Stimulated activated CD4-positive, alpha-beta T cell treated with anti-CD3 and anti-CD28 coated beads, TNF-alpha, amount 100 ng/mL, for 24 hours (primary cell): ENCODE data around the gene SIX4.

Experiments
- DNase-seq, 3 experiments: peaks; one replicate each; pipeline ENCODE4 v3.0.0-alpha.2; 2020; ENCODE audit warnings: low read depth in 3 of 3

The SIX4 gene

DNA sequence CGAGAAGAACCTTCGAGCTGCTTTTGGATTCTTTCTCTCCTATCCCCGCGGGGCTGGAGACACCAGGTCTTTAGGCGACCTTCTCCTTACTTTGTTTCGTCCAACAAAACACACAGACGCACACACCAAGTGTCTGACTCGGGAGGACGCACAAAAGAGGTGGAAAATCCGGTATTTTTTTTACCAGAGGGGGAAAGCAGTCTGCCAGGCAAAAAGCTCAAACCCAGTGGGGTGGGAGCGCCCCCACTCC is 2.1 kb downstream of the SIX4 start:
- DNase-seq: no peak

DNA sequence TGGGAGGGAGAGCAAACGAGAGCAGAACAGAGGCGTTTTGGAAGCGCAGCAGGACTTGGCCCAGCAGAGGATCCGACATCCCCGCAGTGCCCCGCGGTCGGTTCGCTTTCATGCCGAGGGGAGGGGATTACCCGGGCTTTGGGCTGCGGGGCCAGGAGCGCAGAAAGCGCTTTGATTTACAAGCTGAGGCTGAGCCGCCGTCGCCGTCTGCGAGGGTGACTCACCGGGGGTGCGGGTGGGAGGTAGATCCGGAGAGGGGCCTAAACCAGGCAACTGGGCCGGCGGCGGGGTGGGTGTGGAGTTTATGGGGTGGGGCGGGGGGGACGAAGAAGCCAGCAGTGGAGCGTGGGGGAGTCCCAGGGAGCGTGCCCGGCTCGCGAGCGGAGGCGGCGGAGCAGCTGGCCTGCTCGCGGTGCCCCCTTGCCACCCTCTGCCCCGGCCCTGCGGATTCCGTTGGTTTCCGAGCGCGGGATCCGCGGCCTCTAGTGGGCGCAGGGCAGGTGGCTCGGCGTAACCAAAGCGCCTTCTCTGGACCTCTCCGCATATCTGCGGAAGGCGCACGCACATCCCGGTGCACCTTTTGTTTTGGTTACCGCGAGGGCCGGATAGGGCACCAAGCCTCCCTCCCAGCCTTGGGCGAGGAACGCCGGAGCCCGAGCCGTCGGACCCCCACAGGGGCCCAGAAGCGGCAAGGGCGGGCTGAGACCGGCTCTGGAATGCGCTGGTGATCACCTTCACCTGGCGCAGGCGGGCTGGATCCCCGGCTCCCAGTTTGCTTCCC is 2.6 kb downstream of the SIX4 start:
- peak; percentile 8 to 63 (median 24) for DNase-seq

DNA sequence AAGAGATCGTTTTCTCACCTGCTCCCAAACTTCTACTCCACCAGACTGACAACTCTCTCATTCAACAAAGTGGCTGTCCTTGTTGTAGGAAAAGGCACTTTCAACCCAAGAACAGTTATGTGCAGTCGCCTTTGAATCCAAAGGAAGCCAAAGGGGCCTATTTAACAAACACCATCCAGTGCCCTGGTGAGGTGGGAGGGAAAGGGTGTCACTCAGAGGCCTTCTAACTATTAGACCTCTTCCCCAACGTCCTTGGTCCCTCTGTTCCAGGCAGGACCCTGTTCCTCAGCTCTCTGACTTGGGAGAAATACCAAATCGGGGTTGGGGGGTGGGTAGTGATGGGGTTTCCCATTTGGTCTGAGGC is 3.2 kb downstream of the SIX4 start:
- no peak for DNase-seq

DNA sequence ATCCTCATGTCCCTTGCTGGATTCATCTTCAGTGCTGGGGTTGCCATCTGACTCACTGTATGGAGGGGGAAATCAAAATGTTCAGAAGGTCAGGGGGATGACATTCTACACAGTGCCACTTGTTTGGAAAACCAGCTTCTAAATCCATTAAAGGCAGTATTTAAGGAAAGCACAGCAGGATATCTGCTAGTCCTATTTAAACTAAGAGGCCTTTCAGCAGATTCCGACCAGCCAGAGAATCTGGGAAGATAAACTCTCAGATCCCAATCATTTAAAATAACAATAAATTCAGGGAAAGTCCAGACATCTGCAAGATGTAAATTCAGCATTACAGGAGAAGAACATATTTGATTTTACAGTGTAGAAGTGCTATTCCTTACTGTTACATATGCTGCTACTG is 3.8 kb downstream of the SIX4 start:
- DNase-seq: no peak

DNA sequence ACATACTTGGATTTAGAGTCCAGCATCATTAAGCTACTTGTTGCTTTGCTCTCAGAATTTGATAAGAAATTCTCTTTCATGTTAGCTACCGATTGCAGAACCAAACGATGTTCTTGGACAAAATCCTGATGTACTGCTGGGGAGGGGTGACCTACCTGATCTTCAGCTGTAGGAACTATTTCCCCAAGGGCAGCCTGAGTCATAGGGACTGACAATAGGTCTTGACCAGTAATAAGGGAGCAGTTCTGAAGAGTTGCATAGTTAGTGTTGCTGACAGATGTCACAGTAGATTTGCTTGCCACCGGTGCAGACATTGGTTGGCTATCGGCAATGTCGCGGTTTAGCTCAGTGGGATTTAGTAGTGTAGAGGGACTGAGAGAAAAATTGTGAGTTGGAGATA is 10.6 kb downstream of the SIX4 start:
- DNase-seq: no peak

DNA sequence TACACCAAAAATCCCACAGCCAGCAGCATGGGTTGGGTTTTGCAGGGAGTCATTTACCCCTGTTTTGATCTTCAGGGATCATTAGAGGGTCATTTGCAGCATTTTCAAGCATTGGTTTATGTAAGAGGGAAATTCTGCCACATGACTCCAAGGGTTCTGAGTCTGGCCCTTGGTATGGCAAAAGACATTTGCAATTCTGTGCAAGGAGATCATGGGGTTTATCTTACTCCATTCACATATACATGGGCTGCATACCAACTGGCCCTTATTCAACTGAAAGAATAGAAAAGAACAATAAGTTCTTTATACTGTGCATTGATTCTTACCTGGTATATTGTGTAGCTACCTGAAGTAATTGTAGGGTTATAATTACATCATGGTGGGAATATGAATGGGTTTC is 13.7 kb downstream of the SIX4 start:
- no peak for DNase-seq

DNA sequence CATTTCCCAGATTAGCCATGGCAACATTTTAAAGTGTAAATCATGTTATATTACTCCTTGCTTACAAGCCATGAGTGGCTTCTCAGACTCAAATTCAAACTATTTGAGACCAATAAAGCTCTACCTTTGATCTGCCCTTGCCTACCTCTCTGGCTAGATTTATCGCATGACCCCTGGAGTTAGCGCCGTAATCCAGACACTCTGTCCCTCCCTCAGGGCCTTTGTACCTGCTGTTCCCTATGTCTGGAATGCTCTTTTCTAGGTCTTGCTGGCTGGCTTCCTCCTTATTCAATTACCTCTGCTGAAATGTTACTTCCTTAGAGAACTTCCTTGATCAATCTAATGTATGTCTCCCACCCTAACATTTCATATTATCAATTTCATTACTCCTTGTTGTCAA is 16.3 kb downstream of the SIX4 start:
- no peak for DNase-seq

DNA sequence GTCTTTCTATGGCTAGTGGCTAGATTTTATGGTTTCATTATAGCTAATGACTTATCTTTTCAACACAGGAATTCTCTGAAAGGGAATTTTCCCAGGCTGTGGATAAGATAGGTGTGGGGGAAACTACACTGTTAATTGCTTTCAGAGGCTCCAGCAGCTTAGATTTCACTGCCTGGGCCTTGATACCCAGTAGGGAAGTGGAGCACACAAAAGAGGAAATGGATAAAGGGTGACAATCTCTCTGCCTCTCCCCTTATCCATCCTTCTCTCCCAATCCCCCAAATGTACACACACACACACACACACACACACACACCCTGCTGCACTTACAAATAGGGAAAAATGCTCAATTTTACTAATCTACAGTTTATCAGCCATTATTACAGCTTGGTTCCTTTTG is 19.1 kb downstream of the SIX4 start:
- DNase-seq: no peak

DNA sequence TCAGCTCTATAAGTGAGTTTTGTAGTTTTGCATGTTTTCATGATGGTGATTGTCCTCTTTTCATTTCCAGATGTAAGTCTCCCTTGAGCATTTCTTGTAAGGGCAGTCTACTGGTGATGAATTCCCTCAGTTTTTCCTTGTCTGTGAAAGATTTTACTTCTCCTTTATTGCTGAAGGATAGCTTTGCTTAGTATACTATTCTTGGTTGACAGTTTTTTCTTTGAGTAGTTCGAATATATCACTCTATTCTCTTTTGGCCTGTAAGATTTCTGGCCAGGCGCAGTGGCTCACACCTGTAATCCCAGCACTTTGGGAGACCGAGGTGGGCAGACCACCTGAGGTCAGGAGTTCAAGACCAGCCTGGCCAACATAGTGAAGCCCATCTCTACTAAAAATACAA is 23.6 kb downstream of the SIX4 start:
- DNase-seq: no peak

DNA sequence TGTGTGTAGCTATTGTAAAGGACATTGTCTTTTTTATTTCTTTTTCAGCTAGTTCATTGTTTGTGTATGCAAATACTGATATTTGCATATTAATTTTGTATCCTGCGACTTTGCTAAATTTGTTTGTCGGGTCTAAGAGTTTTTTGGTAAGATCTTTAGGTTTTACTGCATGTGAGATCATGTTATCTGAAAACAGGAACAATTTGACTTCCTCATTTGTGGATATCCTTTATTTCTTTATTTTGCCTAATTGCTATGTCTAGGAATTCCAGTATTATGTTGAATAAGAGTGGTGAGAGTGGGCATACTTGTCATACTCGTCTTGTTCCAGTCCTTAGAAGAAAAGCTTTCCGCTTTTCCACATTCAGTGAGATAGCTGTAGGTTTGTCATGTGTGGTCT is 28.8 kb downstream of the SIX4 start:
- DNase-seq: no peak

DNA sequence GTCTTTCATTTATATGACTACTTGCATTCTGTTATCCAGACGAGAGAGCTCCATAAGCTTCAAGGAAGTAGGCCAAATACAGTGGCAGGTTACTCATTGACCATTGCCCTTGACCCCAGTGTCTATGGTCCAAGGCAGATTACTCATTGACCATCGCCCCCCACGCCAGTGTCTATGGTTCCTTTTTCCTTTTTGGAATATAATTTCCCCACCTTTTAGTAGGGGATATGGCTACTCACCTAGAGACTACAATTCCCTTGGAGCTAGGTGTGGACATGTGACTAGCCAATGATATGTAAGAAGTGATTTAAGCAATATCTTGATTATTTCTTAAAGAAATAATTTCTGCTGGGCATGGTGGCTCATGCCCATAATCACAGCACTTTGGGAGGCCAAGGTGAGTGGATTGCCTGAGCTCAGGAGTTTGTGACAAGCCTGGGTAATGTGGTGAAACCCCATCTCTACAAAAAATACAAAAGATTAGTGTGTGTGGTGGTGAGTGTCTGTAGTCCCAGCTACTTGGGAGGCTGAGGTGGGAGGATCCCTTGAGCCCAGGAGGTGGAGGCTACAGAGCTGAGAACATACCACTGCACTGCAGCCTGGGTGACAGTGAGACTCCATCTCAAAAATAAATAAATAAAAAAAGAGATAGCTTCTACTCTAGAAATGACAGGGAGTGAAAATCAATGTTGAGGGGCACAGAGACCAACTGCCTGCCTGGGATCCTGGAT is 32.6 kb downstream of the SIX4 start:
- DNase-seq: no peak

DNA sequence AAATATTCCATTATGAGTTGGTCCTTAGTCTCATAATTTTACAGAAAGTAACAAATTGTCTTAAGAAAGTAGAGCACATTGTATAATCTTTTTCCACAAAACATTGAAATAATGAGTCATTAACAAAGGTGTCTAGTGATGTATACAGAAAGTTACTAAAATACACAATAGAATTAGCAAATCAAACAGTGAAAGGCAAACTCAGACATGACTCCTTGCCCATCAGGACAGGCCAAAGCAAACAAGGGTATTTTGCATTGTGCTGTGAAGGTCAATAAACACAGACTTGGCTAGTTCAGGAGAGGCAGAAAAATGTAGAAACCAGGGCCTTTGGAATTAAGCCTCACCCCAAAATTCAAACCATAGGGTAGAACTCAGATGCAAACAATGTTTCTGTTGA is 37.3 kb downstream of the SIX4 start:
- DNase-seq: no peak

DNA sequence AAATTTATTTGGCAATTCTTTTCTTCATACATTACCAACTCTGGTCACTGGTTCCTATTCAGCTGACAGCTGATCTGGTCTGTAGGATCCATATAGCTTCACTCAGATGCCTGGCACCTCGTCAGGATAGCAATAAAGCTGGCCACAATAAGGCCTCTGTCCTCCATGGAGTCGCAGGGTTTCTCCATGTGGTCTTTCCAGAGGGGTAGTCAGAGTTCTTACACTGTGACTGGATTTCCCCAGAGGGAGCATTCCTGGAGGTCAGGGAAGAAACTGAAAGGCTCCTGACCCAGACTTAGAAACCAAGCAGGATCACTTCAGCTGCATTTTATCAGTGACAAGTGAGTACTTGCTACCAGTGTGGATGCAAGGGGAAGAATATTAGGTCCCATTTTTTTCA is 39.9 kb downstream of the SIX4 start:
- DNase-seq: no peak

DNA sequence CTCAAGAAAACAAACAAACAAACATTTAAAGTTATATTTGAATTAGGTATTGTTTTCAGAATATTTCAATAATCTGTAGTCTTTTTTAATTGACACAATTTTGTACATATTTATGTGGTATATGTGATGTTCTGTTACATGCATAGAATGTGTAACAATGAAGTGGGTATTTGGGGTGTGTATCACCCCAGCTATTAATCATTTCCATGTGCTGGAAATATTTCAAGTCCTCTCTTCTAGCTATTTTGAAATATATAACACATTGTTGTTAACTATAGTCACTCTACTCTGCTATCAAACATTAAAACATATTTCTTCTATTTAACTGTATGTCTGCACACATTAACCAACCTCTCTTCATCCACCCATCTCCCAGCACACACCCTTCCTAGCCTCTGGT is 42.9 kb downstream of the SIX4 start:
- DNase-seq: no peak

DNA sequence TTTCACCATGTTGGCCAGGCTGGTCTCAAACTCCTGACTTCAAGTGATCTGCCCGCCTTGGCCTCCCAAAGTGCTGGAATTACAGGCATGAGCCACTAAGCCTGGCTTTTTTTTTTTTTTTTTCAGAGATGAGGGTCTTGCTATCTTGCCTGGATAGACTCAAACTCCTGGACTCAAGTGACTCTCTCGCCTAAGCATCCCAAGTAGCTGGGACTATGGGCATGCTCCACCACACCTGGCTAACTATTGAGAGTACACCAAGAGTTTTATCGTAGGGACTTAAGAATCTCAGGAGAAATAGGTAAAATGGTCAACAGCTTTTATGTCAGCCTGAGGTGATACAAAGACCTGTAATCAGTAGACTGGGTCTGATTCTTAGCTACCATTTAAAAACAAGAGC is 43.6 kb downstream of the SIX4 start:
- no peak for DNase-seq

DNA sequence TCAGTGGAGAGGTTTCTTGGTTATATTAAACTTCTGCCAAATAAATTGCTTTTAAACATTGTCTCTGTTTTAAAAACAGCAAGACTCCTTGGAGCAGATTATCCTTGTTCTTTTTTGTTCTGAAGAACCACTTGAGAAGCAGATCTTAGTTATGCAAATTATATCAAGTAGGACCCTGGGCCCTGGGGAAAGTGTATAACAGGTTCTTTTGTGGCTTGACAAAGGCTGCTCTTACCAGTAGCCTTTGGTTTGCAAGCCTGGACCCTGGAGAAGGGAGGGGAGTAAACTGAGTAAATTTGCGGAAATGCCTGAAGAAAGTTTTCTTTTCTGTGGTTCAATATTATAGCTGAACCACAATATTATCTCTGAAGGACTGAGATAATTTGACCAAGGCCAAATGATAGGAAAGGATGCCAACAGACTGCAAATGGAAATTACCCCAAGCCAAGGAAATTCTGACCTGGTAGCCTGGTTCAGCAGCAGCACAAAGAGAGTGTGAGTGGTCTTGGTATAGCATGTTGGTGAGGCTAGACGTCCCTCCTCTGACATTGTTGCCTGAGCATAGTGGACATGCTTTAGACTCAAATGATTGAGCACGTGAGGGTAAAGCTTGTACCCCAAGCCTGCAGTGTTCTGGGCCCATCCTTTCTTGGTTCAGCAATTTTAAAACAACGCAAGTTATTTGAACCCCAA is 44.4 kb downstream of the SIX4 start:
- no peak for DNase-seq

DNA sequence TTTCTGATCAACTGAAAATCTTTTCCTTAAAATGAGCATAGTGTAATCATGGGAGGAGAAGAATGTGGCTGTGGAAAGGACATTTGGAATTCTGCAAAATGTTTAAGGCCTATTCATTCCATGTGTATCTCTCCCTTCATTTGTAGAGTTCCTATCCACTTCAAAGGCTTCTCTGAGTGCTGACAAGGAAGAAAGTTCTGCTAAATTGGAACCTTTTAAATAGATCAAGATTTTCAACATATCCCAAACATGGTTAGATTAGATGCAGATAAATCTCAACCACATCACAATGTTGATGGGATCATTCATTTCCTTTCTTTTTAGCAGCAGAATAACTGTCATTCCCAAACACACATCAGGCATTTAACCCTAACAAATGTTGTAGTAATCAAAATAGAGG is 46.5 kb downstream of the SIX4 start:
- no peak for DNase-seq

DNA sequence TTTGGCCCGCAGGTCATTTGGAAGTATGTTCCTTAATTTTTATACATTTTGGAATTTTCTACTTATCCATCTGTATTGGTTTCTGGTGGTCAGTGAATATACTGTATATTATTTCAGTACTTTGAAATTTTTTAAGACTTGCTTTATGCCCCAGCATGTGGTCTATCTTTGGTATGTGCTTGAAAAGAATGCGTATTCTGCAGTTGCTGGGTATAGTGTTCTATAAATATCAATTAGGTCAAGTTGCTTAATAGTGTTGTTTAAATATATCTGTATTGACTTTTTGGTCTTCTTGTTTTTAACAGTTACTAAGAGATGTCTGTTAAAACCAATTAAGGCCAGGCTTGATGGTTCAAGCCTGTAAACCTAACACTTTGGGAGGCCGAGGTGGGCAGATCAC is 53.2 kb downstream of the SIX4 start:
- DNase-seq: no peak

DNA sequence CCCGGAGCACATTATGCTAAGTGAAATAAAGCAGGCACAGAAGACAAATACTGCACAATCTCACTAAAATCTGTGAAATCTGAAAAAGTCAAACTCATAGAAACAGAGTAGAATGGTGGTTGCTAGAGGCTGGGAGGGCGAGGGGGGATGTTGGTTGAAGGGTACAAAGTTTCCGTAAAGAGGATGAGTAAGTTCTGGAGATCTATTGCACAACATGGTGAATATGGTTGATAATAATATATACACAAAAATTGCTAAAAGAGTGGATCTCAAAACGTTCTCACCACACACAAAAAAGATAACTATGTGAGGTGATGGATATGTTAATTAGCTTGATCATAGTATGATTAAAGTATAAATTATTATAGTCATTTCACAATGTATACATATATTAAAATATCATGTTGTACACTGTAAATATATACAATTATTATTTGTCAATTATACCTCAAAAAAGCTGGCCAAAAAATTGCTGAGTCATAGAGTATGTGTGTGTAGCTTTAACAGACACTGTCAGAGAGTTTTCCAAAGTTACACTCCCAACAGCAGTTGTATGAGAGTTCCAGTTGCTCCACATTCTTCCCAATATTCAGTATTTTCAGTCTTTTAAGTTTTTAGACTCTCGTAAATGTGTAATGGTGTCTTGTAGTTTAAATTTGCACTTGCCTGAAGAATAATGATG is 55.6 kb downstream of the SIX4 start:
- no peak for DNase-seq

DNA sequence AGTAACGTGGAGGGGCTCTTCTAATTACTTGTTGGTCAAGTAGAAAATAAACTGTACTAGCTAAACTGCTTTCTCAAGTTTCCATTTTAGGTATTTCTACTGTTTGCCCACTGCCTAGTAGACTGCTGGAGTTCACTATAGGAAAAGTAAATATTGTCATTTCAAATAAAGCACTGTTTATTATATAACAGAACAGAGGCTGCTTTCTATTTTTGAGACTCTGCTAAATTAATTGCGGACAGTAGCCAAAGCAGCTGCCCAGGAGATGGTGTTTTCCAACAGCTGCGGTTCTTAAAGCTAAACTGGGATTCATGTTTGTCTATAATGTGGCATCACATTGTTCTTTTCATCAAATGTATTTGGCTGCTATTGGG is 59.0 kb downstream of the SIX4 start:
- DNase-seq: no peak

DNA sequence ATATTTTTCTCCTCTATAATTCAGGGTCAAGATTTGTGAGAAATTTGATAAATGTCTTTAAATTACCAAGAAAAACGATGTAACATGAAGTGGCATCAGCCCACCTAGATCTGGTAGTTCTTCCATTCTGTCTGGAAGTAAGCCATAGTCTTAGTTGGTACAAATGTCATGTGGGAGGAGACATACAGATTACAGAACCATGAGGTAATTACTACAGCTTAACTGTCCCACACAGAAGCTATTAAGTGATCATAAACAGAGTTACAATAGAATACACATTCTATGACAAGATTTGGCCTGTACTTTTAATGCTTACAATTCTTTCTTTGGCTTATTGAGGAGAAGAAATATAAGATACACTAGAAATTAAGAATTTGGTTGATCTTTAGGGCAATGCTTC is 61.2 kb downstream of the SIX4 start:
- DNase-seq: no peak

DNA sequence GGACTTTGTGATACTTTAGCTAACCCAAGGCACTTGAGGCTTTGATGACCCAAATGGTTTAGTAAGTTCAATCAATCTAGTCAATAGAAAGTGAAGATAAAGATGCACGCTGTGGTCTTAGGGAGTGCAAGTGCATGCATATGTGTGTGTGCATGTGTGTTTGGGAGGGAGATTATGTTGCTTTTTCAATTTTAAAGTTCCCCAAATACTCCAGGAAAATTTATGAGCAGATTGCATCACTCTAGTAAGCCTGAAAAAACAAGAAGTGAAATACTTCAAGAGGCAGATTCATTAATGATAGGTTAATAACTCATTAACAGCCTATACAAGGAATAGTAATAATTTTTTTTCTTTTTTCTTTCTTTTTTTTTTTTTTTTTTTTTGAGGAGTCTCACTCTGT is 62.4 kb downstream of the SIX4 start:
- DNase-seq: no peak
